IMR-90 (cell line): ENCODE measurements around the gene BPTF. TPM values are rescaled to one million over a fixed set of nuclear protein-coding genes. Genes with fewer than 3 reads are reported as not detected.

Experiments
- ATAC-seq: fragments of 200-7000 bp; cut with Tn5 transposase; 2 replicates; pipeline ENCODE4 v1.9.1; 2020; ENCODE audit warnings: low read depth, mild to moderate bottlenecking, moderate library complexity
- BruUV-seq: library from RNA; stranded (reverse); fragments of 400-500 nt; replicated peaks from 2 replicates; lab custom pipeline; 2021; lab: Mats Ljungman, UMichigan
- CTCF ChIA-PET: fragments of 300-600 bp; formaldehyde crosslinking; extraction: SDS; loops from one replicate; lab custom pipeline; 2021; ENCODE audit warnings: antibody characterized with exemption; lab: Yijun Ruan, JAX
- POLR2A ChIA-PET: fragments of 300-600 bp; sonication (Branson Sonifier 250); formaldehyde crosslinking; loops from one replicate; lab custom pipeline; 2022; ENCODE audit warnings: antibody characterized with exemption; ENCODE audit not compliant: unreplicated experiment; lab: Charles Lee
- DNase-seq: peaks from one replicate; pipeline ENCODE4 v3.0.0; 2013
- H2AFZ ChIP-seq: replicated peaks from 2 replicates; pipeline ENCODE3; 2013; ENCODE audit warnings: low read length, mild to moderate bottlenecking; ENCODE audit not compliant: poor library complexity
- H2AK5ac ChIP-seq: 2 replicates; pipeline ENCODE4 v1.6.1; 2013; ENCODE audit warnings: low read depth, low read length, inconsistent platforms
- H2AK9ac ChIP-seq: replicated peaks from 2 replicates; pipeline ENCODE3; 2013; ENCODE audit warnings: mild to moderate bottlenecking, low read depth, low read length, moderate library complexity; ENCODE audit not compliant: poor library complexity
- H2BK120ac ChIP-seq: 2 replicates; pipeline ENCODE4 v1.6.1; 2013; ENCODE audit warnings: low read depth, low read length, inconsistent platforms
- H2BK15ac ChIP-seq: 3 replicates; pipeline ENCODE4 v1.6.1; 2013; ENCODE audit warnings: low read depth, low read length, inconsistent platforms
- H2BK20ac ChIP-seq: 2 replicates; pipeline ENCODE4 v1.6.1; 2013; ENCODE audit warnings: low read depth, mild to moderate bottlenecking, inconsistent platforms, low read length, moderate library complexity
- H2BK5ac ChIP-seq: 2 replicates; pipeline ENCODE4 v1.6.1; 2013; ENCODE audit warnings: mild to moderate bottlenecking, low read depth, low read length, inconsistent platforms; ENCODE audit not compliant: poor library complexity, severe bottlenecking
- H3K14ac ChIP-seq: replicated peaks from 2 replicates; pipeline ENCODE4 v1.6.1; 2013; ENCODE audit warnings: low read depth, low read length, inconsistent platforms
- H3K18ac ChIP-seq: 2 replicates; pipeline ENCODE4 v1.6.1; 2013; ENCODE audit warnings: low read depth, low read length, control low read depth
- H3K23ac ChIP-seq: 2 replicates; pipeline ENCODE4 v1.6.1; 2013; ENCODE audit warnings: low read depth, low read length, inconsistent platforms
- H3K27ac ChIP-seq: 2 replicates; pipeline ENCODE4 v1.5.1; 2013; ENCODE audit warnings: mild to moderate bottlenecking, control low read depth, low read length; ENCODE audit not compliant: insufficient read depth
- H3K27me3 ChIP-seq: 2 replicates; pipeline ENCODE4 v1.6.1; 2013; ENCODE audit warnings: low read length; ENCODE audit not compliant: control insufficient read depth, insufficient read depth
- H3K36me3 ChIP-seq: 2 replicates; pipeline ENCODE4 v1.6.1; 2013; ENCODE audit warnings: low read length, mixed read lengths; ENCODE audit not compliant: control insufficient read depth, insufficient read depth
- H3K4ac ChIP-seq: 2 replicates; pipeline ENCODE4 v1.6.1; 2013; ENCODE audit warnings: low read depth, low read length, inconsistent platforms
- H3K4me1 ChIP-seq: 2 replicates; pipeline ENCODE4 v1.6.1; 2013; ENCODE audit warnings: low read length, mixed read lengths; ENCODE audit not compliant: control insufficient read depth, insufficient read depth
- H3K4me2 ChIP-seq: 2 replicates; pipeline ENCODE4 v1.6.1; 2013; ENCODE audit warnings: low read depth, mild to moderate bottlenecking, control low read depth, low read length, moderate library complexity
- H3K4me3 ChIP-seq: 2 replicates; pipeline ENCODE4 v1.5.1; 2013; ENCODE audit warnings: low read depth, mild to moderate bottlenecking, control low read depth, low read length, moderate library complexity; ENCODE audit not compliant: insufficient read depth
- H3K56ac ChIP-seq: 2 replicates; pipeline ENCODE4 v1.6.1; 2013; ENCODE audit warnings: low read length, inconsistent platforms; ENCODE audit not compliant: insufficient read depth; ENCODE audit errors: extremely low read depth
- H3K79me1 ChIP-seq, 2 experiments: 2 replicates each; pipeline ENCODE4 v1.6.1; 2013; ENCODE audit warnings: low read length in 2 of 2, inconsistent platforms in 1 of 2, low read depth in 1 of 2
- H3K9ac ChIP-seq: 2 replicates; pipeline ENCODE4 v1.6.1; 2013; ENCODE audit warnings: low read depth, low read length, control low read depth
- H3K9me1 ChIP-seq: 2 replicates; pipeline ENCODE4 v1.6.1; 2013; ENCODE audit warnings: low read length, inconsistent platforms; ENCODE audit not compliant: insufficient read depth
- H3K9me3 ChIP-seq: 2 replicates; pipeline ENCODE4 v1.6.1; 2013; ENCODE audit warnings: low read length; ENCODE audit not compliant: control insufficient read depth, insufficient read depth
- H4K20me1 ChIP-seq: 2 replicates; pipeline ENCODE4 v1.6.1; 2013; ENCODE audit warnings: low read length, inconsistent platforms; ENCODE audit not compliant: insufficient read depth
- H4K5ac ChIP-seq: 2 replicates; pipeline ENCODE4 v1.6.1; 2013; ENCODE audit warnings: mild to moderate bottlenecking, low read depth, low read length, control low read depth
- H4K8ac ChIP-seq, 2 experiments: 2 replicates each; pipeline ENCODE4 v1.6.1; 2013; ENCODE audit warnings: low read depth in 2 of 2, low read length in 2 of 2, control low read depth in 1 of 2, inconsistent platforms in 1 of 2
- H4K91ac ChIP-seq: 2 replicates; pipeline ENCODE4 v1.6.1; 2013; ENCODE audit warnings: low read depth, low read length, inconsistent platforms; ENCODE audit not compliant: insufficient read depth
- CTCF ChIP-seq: conservative IDR thresholded peaks from 2 replicates; pipeline ENCODE4 v1.5.1; 2012; ENCODE audit warnings: mild to moderate bottlenecking, low read depth, low read length, improper control_type of control experiment
- WGBS, 2 experiments: methylation state at CpG; one replicate each; pipeline versions ENCODE4 v1.1.5 to v1.1.7; 2013; ENCODE audit warnings: missing lambda C conversion rate in 2 of 2; ENCODE audit not compliant: insufficient read length in 1 of 2; ENCODE audit errors: extremely low coverage in 2 of 2; 5-methylcytosine and 5-hydroxymethylcytosine counted together
- dilution Hi-C: fragments of 300-500 bp; cut with HindIII; formaldehyde crosslinking; loops from one replicate; pipeline ENCODE4 v1.14.3; 2018; ENCODE audit warnings: low sequenced_read_pairs; ENCODE audit not compliant: unreplicated experiment
- in situ Hi-C: fragments of 300-500 bp; cut with MboI; formaldehyde crosslinking; loops from 3 replicates; pipeline ENCODE4 v1.14.3; 2019; ENCODE audit warnings: low sequenced_read_pairs, inconsistent platforms, mixed read lengths
- intact Hi-C: fragments of 100-400 bp; cut with micrococcal nuclease; formaldehyde crosslinking; loops from 2 replicates; pipeline ENCODE4 v1.10.0; 2022
- polyA plus RNA-seq, 3 experiments: library from polyadenylated mRNA; depleted of rRNA; stranded (reverse); fragments of >200 nt; gene quantifications; 2 replicates each; pipeline ENCODE4 v1.2.3, GENCODE V29; 2012; ENCODE audit warnings: low replicate concordance in 1 of 3
- total RNA-seq: library from RNA; depleted of rRNA; stranded (reverse); fragments of >200 nt; gene quantifications from 2 replicates; pipeline ENCODE4 v1.2.3, GENCODE V29; 2012

The BPTF gene
- total and polyA plus RNA-seq, 2 of the 4 experiments (the other 2 are of a cell fraction) = 32.3 to 35.7 TPM

GRCh38 chr17:67785122-67785477, 40.2 kb upstream of the BPTF start:
- Histone ChIP-seq H2BK120ac (no peak overlapping the region), H2BK15ac (no peak overlapping the region), H2AK9ac (no peak overlapping the region), H3K4me2 (no peak overlapping the region), H3K27ac (no peak overlapping the region), H3K14ac (no peak overlapping the region), H3K9me1 (no peaks in the 10 kb centered on the region), H4K5ac (no peak overlapping the region), H2BK20ac (no peak overlapping the region), H2AK5ac (no peak overlapping the region), H3K27me3 (peaks cover 6% of the 10 kb centered on the region; the same call in 1 of the 2 replicates), H3K9ac (no peak overlapping the region), H3K36me3 (no peaks in the 10 kb centered on the region), H3K56ac (no peak overlapping the region), H3K23ac (no peak overlapping the region), H4K91ac (no peak overlapping the region), H3K9me3 (peaks cover 2% of the 10 kb centered on the region; the same call in 1 of the 2 replicates), H3K79me1 (no peaks in the 10 kb centered on the region), H4K8ac (no peak overlapping the region), H2BK5ac (no peak overlapping the region), H2AFZ (no peak overlapping the region), H3K18ac (no peak overlapping the region), H3K4me1 (no peaks in the 10 kb centered on the region), H3K4ac (no peak overlapping the region), H3K4me3 (no peak overlapping the region), H4K20me1 (no peaks in the 10 kb centered on the region)
- ATAC-seq (no peak), DNase-seq (no peak)
- CTCF ChIA-PET = no interaction called here
- TF ChIP-seq CTCF = no peak
- POLR2A ChIA-PET = no interaction called here
- dilution Hi-C loops = no loop called here
- BruUV-seq = no TSS peak
- intact Hi-C loops = no loop called here
- no CpG with 5 or more reads among the region's 3 CpGs for WGBS, 2 experiments
- in situ Hi-C loops = no loop called here
